Nucleus accumbens (tissue), 56 donors: ENCODE measurements around the gene NSD2.
"Not testable (repeated sequence)": the region's sequence is repeated elsewhere in the genome, so short reads cannot be mapped to it uniquely, and the experiment has no call there.

ENCODE experiments used
- DNase-seq, 56 donors: peaks; one replicate each; lab custom pipeline; 2025; lab: John Stamatoyannopoulos, UW

Gene NSD2

DNA sequence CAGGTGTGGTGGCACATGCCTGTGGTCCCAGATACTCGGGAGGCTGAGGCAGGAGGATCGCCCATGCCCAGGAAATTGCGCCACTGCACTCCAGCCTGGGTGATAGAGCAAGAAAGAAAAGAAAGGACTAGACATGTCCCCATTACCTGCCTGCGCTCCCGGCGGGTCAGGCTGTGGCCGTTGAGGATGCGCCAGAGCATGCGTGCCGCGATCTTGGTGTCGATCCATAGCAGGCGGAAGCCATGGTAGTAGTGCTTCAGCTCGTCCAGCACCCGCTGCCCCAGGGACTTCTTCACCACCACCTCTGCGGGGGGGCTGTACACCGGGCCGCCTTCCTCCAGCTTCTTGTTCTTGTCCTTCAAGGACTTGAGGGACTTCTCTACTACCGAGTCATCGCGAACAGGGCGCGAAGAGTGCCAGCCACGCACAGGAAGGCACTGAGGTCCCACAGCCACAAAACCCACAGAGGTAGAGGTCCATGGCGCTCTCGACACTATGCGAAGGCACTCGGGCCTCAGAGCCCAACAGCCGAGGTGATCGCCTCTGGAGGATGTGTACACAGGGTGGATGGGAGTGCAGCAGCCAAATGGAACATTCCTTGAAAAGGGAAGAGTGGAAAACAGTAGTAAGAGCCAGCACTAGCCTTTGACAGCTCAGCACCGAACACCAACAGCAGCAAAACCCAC is 29.8 kb upstream of the NSD2 start:
- no peak for DNase-seq

DNA sequence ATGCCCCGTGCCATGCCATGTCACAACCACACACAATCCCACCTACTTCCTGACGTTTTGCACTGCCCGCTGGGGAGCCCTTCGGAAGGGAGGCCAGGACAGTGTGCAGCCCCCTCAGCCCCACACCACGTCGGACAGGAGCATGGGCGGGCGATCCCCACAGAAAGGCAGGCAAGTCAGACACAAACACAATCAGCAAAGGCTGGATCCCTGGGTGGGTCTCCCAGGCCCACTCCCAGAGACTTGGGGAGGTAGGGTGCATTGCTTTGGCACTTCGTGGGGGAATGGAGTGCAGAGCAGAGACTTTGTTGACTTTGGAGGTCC is 29.3 kb upstream of the NSD2 start:
- no peak for DNase-seq

DNA sequence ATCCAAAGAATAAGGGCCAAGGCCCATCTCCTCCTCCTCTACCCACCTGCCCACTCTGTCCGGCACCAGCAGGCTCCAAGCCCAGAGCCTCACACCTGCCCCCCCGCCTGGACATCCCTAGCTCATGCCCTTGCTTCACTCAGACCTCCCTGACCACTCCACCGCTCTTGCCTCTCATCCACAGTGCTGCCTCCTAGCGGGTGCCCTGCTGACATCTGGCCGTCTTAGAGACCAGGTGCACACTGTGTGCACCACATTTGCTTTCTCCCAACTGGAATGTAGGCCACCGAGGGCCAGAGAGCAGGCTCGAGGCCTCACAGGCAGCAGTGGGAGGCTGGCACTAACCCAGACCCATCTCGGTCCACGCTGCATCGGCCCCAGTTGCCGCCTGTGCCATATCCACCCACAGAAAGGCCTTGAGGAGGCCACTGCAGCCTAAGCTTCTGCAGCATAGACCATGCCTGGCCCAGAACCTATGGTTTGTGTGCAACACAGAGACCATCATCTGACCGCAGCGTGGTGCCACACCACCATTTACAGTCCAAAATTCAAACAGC is 28.8 kb upstream of the NSD2 start:
- no peak for DNase-seq

DNA sequence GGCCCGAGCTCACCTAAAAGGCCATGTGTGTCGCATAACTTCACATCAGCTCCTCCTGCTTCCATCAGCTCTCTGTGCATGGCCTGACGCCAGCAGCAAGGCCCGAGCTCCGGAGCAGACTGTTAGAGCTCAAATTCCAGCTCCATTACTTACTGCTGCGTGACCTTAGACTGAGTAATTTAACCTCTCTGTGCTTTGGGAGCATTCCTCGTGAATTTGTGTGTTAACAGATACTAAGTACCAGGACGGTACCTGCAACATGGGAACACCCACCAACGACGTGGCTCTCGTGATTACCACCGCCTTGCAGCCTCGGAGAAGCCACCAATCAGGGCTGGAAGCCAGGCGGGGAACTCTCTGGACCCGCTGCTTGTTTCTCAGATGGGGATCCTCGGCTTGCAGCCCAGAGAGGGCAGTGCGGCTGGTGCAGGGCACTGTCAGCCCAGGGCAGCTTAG is 28.2 kb upstream of the NSD2 start:
- no peak for DNase-seq

DNA sequence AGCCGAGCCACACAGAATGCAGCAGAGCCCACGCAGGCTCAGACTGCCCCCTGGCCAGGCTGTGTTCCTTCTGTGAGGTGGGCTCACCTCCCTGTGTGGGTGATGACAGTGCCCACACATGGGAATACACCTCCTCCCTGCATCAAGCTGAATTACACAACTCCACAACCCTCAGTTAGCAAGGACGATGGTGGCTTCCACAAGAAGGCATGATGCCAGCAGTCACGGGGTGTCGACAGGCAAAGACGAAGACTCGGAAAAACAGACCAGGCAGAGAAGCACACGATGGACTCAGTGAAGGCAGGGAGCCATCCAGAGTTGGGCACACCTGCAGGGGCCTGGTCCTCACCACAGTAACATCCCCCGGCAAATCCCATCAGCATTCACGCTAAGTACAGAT is 27.3 kb upstream of the NSD2 start:
- peak in 14 of 56 donors; percentile 7 to 36 (median 19) for DNase-seq

DNA sequence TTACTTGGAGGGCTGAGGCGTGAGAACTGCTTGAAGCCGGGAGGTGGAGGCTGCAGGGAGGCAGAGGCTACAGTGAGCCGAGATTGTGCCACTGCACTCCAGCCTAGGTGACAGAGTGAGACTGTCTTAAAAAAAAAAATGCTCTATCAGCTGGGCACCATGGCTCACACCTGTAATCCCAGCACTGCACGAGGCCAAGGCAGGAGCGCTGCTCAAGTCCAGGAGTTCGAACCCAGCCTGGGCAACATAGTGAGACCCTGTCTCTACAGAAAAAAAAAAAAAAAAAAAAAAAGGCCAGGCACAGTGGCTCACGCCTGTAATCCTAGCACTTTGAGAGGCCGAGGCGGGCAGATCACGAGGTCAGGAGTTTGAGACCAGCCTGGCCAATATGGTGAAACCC is 26.6 kb upstream of the NSD2 start:
- DNase-seq: not testable (repeated sequence)

DNA sequence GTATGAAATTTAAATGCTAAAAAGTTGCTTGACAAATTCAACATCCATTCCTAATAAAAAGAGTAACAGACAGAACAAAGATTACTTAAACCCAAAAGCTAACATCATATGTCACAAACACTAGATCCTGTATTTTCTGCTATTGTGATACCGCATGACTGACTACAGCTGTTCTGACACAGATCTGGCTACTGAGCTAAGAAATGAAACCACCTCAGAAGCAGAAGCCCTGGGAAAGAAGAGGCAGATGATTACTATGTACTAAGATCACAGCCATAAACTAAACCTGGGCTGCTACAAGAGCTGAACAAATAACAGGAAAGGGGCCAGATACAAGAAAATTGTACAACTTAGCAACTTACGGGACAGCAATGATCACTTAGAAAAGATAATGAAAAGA is 24.6 kb upstream of the NSD2 start:
- no peak for DNase-seq

DNA sequence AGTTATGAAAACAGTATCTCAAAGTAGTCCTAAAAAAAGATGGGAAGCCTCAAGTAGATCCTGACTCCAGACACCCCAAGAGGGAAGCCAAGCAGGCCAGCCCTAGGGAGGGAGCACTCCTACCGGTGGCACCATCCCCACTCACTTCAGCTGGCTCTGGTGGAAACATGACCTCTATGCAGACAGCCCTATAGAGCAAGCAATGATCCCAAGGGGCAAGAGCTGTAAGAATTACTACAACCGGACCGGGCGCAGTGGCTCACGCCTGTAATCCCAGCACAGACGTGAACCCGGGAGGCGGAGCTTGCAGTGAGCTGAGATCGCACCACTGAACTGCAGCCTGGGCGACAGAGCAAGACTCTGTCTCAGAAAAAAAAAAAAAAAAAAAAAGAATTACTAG is 20.9 kb upstream of the NSD2 start:
- DNase-seq: no peak

DNA sequence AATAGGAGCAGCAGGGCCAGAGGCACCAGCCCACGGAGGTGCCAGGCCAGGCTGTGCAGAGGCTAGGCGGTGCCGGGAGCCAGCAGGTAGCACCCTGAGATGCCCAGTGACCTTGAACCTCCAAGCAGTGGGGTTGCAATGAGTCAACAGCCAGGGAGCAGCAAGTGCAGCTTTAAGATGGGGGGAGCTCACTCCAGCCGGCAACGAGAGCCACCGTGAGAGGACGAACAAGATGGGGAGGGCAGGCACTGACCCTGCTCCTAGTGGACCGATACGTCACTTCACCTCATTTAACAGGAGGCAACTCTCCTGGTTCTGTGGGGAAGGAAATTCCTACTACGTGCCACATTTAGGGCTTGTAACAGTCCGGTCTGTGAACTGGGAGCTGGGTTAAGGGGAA is 20.0 kb upstream of the NSD2 start:
- no peak for DNase-seq

DNA sequence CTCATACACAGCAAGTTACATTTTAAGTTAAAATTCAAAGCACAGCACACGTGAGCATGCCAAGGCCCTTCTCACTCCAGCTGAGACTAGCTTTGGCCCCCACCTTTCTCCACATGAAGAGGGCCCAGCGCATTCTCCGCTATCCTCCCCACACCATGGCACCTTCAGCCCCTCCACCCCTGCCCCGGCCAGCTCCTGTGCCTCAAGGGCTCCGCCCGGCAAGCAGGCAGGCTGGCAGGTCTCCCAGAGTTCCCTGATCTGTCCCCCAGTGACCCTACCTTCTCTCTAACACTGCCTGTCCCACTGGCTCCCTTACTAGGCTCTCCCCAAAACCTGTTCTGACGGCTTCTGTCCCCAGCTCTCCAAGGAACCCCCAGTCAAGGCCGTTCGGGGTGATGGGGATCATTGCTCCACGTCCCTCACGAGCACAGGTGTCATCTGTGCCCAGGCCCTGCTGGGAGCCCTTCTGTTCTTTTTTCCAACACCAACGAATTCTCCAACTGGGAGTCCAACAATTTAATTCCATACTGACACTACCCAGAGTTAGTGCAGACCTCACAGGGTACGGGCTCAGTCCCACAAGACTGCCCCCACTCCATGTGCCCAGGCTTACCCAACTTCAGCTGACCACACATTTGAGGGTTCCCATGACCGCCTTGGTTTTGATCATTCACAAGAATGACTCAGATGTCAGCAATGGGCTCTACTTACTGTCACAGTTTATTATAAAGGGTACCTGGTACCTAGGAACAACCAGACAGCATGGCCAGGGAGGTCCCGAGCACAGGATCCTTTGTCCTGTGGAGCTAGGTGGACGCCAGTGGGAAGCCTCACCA is 19.4 kb upstream of the NSD2 start:
- DNase-seq: no peak

DNA sequence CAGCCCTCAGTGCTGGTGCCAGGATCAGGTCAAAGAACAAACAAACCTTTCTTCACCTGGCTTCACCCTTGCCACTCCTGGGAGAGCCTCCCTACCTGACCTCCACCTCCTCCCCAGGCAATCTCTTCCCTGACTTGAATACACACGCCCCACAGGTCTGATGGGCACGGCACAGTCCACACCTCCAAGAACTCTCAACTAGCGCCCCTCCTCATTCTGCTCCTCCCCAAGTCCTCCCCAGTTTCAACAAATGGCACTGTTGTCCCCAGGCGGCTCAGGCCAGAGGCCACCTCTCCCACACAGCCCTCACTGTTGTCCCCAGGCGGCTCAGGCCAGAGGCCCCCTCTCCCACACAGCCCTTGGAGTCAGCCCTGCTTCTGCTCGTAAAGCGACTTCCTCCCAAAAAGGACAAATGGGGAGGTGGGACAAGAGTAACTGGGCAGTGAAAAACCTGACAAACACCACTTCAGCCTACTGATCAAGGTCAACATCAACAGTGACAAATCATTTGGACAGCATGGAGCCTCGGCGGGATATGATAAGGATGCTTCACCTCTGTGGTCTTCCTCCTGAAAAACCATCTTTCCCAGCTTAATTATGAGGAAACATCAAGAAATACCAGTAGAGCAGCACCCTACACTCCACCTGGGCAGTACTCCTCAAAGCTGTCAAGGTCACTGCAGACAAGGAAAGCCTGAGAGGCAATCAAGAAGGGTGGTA is 18.1 kb upstream of the NSD2 start:
- DNase-seq: no peak

DNA sequence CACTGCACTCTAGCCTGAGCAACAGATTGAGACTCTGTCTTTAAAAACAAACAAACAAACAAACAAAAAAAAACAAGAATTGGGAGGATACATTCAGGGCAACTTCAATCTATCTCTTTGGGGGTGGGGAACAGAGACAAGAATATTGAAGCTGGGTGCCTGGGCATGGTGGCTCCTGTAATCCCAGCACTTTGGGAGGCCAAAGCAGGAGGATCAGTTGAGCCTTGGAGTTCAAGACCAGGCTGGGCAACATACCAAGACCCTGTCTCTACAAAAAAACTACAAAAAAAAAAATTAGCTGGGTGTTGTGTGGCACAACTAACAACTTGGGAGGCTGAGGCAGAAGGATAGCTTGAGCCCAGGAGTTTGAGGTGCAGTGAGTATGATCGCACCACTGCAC is 16.4 kb upstream of the NSD2 start:
- no peak for DNase-seq

DNA sequence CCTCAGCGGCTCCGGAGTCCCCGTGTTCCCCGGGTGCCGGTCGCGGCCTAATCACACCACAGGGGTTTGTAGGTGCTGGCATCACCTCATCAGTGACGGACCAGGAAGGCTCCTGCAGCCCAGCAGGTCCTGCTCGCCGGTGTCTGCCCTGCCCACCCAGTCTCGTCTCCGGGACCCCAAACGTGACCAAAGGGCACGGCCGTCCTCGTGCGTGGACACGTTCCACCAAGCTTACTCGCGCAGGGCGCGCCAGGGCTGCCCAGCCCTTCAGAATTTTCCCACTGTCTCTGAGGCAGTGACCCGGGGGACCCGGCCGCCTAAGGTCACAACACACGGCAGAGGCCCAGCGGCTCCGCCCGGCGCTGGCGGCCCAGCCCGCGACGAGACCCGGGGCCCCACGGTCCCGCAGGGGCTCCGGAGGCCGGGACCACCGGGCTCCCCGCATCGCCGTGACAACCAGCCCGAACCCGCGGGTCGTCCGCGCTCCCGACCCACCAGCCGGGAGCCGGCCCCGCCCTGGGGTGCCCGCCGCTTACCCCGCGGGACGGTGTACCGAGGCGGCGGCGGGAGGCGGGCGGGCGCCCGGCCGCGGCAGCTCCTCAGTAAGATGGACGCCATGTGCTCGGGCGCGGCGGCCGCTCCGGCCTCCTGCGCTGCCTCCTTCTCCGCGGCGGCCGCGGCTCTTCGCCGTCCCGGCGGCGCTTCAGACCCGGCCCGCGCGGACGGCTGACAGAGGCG is 15.7 kb upstream of the NSD2 start:
- peak in 1 of 56 donors; percentile 13 for DNase-seq

DNA sequence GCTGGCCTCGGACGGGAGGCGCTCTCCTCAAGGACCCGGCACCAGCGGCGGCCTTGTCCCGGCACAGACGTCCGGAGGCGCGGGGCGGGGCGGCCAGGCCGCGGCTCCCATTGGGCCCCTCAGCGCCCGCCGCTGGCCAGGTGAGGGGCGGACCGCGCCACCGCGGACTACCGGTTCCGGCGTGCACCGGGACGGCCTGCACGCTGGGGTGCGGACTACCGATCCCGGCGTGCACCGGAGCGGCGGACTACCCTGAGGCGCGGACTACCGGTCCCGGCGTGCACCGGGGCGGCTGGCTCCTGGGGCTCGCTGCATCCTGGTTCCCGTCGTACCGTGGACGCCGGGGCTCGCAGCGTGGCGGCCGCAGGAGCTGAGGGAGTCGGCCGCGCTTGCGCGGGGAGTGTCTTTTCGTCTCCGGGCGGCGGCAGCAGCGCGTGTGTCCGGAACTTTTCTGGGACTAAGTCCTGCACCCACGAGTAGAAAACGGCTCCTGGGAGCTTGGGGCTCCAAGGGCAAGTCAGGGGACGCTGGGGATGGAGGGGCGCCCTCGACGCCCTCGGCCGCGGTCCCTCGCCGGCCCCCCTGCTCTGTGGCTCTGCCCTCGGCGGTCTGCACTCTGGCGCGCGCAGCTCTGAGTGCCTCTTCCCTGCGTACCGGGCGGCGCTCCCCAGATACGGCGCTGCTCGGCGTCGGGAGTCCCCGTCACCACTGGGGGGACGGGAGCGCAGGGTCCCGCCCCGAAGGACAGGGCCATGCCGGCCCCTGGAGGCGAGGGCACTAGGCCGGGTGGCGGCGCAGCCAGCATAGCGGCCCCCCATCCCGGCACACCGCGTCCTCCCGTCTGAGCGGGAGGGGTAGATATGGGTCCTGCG is 14.9 kb upstream of the NSD2 start, which contains the start of gene LETM1:
TSS of gene LETM1 (minus strand) at position 86 of the 872 bp plus-strand sequence. CDS start 206 bp downstream, outside the sequence.
- DNase-seq: peak; percentile 63 to 98 (median 92)

DNA sequence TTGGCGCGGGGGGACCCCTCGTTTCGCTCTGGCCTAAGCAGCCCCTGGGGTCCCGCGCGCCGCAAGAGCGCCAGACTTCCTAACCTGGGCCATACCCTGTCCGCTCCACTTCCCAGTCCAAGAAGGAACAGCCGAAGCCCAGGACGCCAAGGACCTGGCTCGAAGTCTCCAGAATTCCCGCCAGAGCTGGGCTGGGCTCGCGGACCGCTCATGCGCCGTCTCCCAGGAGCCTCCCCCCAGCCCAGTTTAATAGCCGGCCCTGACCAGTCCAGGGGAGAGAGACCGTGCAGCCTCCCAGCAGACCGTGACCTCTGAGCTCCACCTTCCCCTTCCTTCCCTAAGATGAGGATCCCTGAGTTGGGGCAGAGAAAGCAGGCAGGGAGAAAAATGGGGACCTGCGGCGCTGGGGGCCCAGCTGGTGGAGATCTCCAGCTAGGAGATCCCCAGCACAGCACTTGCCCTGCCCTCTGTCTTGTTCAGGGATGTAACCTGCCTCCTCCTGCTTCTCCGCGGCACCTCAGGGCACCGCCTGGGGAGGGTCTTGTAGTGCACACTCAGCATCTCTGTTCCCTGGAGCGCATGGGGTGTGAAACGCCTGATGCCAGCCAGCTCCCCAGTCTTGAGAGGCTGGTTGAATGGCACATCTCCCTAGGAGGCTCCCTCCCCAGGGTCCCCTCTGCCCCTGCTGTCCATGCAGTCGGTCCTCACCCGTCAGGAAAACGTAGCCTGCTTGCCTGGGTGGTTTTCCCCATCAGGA is 14.1 kb upstream of the NSD2 start:
- peak in 17 of 56 donors; percentile 10 to 52 (median 31) for DNase-seq

DNA sequence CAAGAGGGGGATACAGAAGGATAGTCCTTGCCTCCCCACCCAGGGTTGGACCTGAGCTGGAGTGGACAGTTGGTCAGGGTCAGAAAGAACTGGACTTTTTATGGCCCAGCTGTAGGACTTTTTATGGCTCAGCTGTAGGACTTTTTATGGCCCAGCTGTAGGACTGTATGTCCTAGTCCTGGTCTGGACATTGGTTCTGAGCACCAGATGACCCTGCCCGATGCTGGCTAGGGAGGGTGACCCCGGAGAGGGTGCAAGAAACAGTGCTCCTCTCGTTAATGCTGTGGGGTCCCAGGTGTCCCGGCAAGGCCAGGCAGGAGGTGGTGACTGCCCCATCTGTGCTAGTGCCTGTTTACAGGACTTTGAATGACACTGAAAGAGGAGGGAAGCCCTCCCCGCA is 13.3 kb upstream of the NSD2 start:
- no peak for DNase-seq

DNA sequence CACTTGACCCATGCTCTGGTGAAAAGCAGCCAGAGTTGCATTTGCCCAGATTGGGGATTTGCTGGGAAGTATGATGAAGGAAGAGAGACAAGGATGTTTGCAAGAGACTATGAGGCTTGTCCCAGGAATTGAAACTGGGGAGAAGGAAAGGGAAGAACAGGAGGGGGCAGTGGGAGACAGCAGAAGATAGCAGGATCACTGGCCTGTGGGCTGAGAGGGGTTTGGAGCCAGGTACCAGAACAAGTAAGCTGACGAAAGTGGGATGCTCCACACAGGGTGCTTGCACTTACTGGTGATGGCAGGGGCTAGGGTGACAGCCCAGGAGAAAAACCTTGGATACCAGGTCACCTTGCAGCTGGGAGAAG is 11.8 kb upstream of the NSD2 start:
- DNase-seq: no peak

DNA sequence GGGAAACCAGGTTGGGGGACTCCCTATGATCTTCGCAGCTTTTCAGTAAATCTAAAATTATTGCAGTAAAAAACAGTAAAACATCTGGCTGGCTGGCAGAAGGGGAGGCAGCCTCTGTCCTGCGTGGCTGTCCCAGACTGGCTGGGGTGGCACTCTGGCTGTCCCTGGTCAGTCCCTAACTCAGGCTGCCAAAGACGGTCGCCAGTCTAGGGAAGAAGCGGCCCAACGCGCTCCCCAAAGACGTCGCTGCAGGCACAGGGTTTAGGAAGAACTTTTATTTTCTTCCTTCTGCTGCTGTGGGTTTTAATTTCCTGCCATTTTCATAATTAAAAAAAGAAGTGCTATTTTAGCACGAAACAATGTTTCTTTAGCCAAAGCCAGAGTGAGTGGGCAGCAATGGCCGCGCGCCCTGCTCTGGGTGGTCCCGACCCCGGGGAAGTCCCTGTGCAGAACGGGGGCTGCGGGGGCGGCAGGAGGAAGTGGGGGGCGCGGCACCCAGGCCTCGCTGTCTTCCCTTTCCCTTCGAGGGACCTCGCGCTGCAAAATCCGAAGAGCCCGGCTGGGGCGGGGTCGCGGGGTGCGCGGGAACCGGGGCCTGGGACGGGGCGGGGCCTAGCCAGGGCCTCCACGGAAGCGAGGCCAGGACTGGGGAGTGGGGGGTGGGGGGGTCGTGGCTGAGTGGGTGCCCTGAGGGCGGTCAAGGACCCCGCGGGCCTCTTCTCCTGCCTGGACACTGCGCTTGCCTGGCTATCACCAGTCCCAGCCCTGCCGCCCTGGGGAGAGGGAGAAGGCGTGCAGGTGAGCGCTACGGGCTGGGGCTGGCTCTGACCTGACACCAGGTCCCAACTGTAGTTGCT is 8.9 kb upstream of the NSD2 start:
- no peak for DNase-seq
